Esophagus muscularis mucosa (tissue), 4 donors: Measurements from ENCODE around the gene FBXO28.

Source experiments
- EP300 ChIP-seq: sonication (generic); formaldehyde crosslinking; IDR thresholded peaks from one replicate; pipeline ENCODE4 v1.6.1; 2017; ENCODE audit warnings: antibody characterized with exemption
- POLR2A ChIP-seq: fragments of 450-650 bp; IDR thresholded peaks from one replicate; pipeline ENCODE4 v1.6.1; 2017; ENCODE audit warnings: antibody characterized with exemption, moderate library complexity, mild to moderate bottlenecking, low read depth
- TF ChIP-seq, protein P1 (sequence below), 3 experiments: fragments of 200-600 bp in 2 of 3; fragments of 450-650 bp in 1 of 3; sonication (generic) in 2 of 3; IDR thresholded peaks; one replicate each; pipeline ENCODE4 v1.5.1; 2017 to 2019; ENCODE audit warnings: antibody characterized with exemption in 3 of 3, mild to moderate bottlenecking in 2 of 3, moderate library complexity in 1 of 3

DNA sequence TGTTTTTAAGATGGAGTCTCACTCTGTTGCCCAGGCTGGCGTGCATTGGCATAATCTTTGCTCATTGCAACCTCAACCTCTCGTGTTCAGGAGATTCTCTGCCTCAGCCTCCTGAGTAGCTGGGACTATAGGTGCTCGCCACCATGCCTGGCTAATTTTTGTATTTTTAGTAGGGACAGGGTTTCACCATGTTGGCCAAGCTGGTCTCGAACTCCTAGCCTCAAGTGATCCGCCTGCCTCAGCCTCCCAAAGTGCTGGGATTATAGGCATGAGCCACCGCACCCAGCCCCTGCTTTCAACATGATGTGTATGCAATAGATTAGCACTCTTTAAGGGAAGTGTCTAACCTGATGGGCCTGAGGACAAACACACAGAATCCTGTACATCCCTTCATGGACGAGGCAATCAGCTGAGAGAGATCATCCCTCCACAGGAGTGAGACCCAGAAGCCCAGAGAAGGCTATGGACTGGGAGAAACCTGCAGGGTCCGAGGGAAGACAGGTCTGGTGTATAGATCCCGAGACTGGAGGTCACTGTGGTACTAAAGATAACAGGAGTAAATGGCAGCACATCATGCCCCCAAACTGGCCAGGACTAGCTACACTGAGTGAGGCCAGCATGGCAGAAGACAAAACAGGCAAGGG is 63.6 kb downstream of the FBXO28 start:
- TF ChIP-seq, protein P1, sequence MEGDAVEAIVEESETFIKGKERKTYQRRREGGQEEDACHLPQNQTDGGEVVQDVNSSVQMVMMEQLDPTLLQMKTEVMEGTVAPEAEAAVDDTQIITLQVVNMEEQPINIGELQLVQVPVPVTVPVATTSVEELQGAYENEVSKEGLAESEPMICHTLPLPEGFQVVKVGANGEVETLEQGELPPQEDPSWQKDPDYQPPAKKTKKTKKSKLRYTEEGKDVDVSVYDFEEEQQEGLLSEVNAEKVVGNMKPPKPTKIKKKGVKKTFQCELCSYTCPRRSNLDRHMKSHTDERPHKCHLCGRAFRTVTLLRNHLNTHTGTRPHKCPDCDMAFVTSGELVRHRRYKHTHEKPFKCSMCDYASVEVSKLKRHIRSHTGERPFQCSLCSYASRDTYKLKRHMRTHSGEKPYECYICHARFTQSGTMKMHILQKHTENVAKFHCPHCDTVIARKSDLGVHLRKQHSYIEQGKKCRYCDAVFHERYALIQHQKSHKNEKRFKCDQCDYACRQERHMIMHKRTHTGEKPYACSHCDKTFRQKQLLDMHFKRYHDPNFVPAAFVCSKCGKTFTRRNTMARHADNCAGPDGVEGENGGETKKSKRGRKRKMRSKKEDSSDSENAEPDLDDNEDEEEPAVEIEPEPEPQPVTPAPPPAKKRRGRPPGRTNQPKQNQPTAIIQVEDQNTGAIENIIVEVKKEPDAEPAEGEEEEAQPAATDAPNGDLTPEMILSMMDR (IDR thresholded peaks at IDR 0.05), result no peak
- TF ChIP-seq POLR2A (no peak), EP300 (no peak)
